Endothelial cell of umbilical vein (primary cell): Measurements from ENCODE around the gene GRK4. TPM values are rescaled to one million over a fixed set of nuclear protein-coding genes. Genes with fewer than 3 reads are reported as not detected.

Experiments
- BruUV-seq: library from RNA; stranded (reverse); fragments of 400-500 nt; replicated peaks from 2 replicates; lab custom pipeline; 2021; lab: Mats Ljungman, UMichigan
- CTCF ChIA-PET: fragments of 300-600, 350-600 bp; sonication (Branson Sonifier 250); formaldehyde crosslinking; loops from one replicate; lab custom pipeline; 2021; ENCODE audit warnings: antibody characterized with exemption, inconsistent platforms; lab: Charles Lee
- POLR2A ChIA-PET: fragments of 300-600, 350-600 bp; sonication (Branson Sonifier 250); formaldehyde crosslinking; loops from one replicate; lab custom pipeline; 2021; ENCODE audit warnings: antibody characterized with exemption, inconsistent platforms; lab: Charles Lee
- DNase-seq: peaks from one replicate; pipeline ENCODE4 v3.0.0-alpha.2; 2011; ENCODE audit warnings: low read depth, low spot score
- FAIRE-seq: peaks from 2 replicates; lab custom pipeline; 2011; peaks lifted over from hg19 to GRCh38; lab: Jason Lieb, UNC
- H2AFZ ChIP-seq: 2 replicates; pipeline ENCODE4 v1.6.0; 2012; ENCODE audit warnings: low read depth, low read length, control low read depth, inconsistent platforms
- H3K27ac ChIP-seq: 2 replicates; pipeline ENCODE4 v1.5.1; 2011; ENCODE audit warnings: low read depth, mild to moderate bottlenecking, control low read depth, low read length, moderate library complexity; ENCODE audit not compliant: insufficient read depth
- H3K27me3 ChIP-seq, 2 experiments: 2 replicates each; pipeline versions ENCODE4 v1.6.0 to v1.6.1; 2011; ENCODE audit warnings: low read length in 2 of 2, mixed read lengths in 1 of 2; ENCODE audit not compliant: control insufficient read depth in 2 of 2, insufficient read depth in 2 of 2
- H3K36me3 ChIP-seq, 2 experiments: 2 replicates in 1 of 2; 3 replicates in 1 of 2; pipeline ENCODE4 v1.5.1; 2011; ENCODE audit warnings: low read length in 2 of 2, mild to moderate bottlenecking in 1 of 2, moderate library complexity in 1 of 2; ENCODE audit not compliant: control insufficient read depth in 2 of 2, insufficient read depth in 2 of 2; ENCODE audit errors: extremely low read depth in 1 of 2
- H3K4me1 ChIP-seq: 3 replicates; pipeline ENCODE4 v1.5.1; 2011; ENCODE audit warnings: mild to moderate bottlenecking, low read length; ENCODE audit not compliant: control insufficient read depth, insufficient read depth; ENCODE audit errors: extremely low read depth
- H3K4me2 ChIP-seq: 2 replicates; pipeline ENCODE4 v1.6.1; 2011; ENCODE audit warnings: low read length, control low read depth, mixed read lengths; ENCODE audit not compliant: insufficient read depth
- H3K4me3 ChIP-seq, 3 experiments: fragments of 200-600 bp in 1 of 3; sonication (generic), shearing (Covaris generic) in 1 of 3; replicated peaks in 1 of 3; 2 replicates each; pipeline ENCODE4 v1.5.1; 2011 to 2016; ENCODE audit warnings: control low read depth in 3 of 3, low read length in 3 of 3, mild to moderate bottlenecking in 2 of 3, inconsistent platforms in 1 of 3, low read depth in 1 of 3, moderate library complexity in 1 of 3; ENCODE audit not compliant: insufficient read depth in 1 of 3
- H3K79me2 ChIP-seq: 2 replicates; pipeline ENCODE4 v1.6.0; 2012; ENCODE audit warnings: low read length, inconsistent platforms; ENCODE audit not compliant: control insufficient read depth, insufficient read depth
- H3K9ac ChIP-seq: replicated peaks from 2 replicates; pipeline ENCODE3; 2011; ENCODE audit warnings: low read length, control low read depth; ENCODE audit not compliant: insufficient read depth; ENCODE audit errors: extremely low read depth
- H3K9me1 ChIP-seq: replicated peaks from 3 replicates; pipeline ENCODE4 v1.6.0; 2011; ENCODE audit warnings: mild to moderate bottlenecking, low read length; ENCODE audit not compliant: control insufficient read depth, insufficient read depth; ENCODE audit errors: extremely low read depth
- H3K9me3 ChIP-seq: replicated peaks from 2 replicates; pipeline ENCODE4 v1.5.1; 2012; ENCODE audit warnings: low read length, inconsistent platforms; ENCODE audit not compliant: control insufficient read depth, insufficient read depth
- H4K20me1 ChIP-seq: replicated peaks from 2 replicates; pipeline ENCODE3; 2011; ENCODE audit warnings: mild to moderate bottlenecking, low read length; ENCODE audit not compliant: control insufficient read depth, insufficient read depth; ENCODE audit errors: extremely low read depth
- POLR2A ChIP-seq: IDR thresholded peaks from 2 replicates; pipeline ENCODE4 v1.6.1; 2012; ENCODE audit warnings: low read depth, mild to moderate bottlenecking, control low read depth, low read length
- POLR2AphosphoS5 ChIP-seq: IDR thresholded peaks from 2 replicates; pipeline ENCODE4 v1.6.1; 2012; ENCODE audit warnings: low read depth, mild to moderate bottlenecking, control low read depth, low read length, moderate library complexity; ENCODE audit not compliant: insufficient read depth
- dilution Hi-C: fragments of 300-500 bp; cut with MboI; formaldehyde crosslinking; loops from one replicate; pipeline ENCODE4 v1.15.0; 2019; ENCODE audit warnings: low sequenced_read_pairs; ENCODE audit not compliant: extremely low pct_ligation_motif_present
- intact Hi-C: fragments of 100-400 bp; cut with micrococcal nuclease; formaldehyde crosslinking; loops from one replicate; pipeline ENCODE4 v1.10.0; 2022
- polyA plus RNA-seq, 4 experiments: library from polyadenylated mRNA; depleted of rRNA in 3 of 4; stranded (reverse) in 3 of 4; unstranded in 1 of 4; fragments of >200 nt; gene quantifications; 2 replicates each; pipeline versions ENCODE4 v1.2.1 to v1.2.3, GENCODE V29; 2011 to 2012; ENCODE audit warnings: missing spikeins in 1 of 4
- total RNA-seq: library from RNA; stranded (reverse); gene quantifications from 2 replicates; pipeline ENCODE4 v1.2.3, GENCODE V29; 2021
- TF ChIP-seq, protein P1 (sequence below): IDR thresholded peaks from 2 replicates; pipeline ENCODE4 v1.6.1; 2011; ENCODE audit not compliant: insufficient read depth, insufficient read length
- TF ChIP-seq, protein P2 (sequence below), 2 donors: IDR thresholded peaks; 1 replicate in 1 of 2; 2 replicates in 1 of 2; pipeline ENCODE4 v1.5.1; 2011; ENCODE audit warnings: low read length in 2 of 2, mild to moderate bottlenecking in 2 of 2, moderate library complexity in 2 of 2, control low read depth in 1 of 2, inconsistent platforms in 1 of 2, low read depth in 1 of 2; ENCODE audit not compliant: insufficient read depth in 1 of 2; ENCODE audit errors: extremely low read depth in 1 of 2

The GRK4 gene
- total and polyA plus RNA-seq, 2 donors (not counting 3 experiments of a cell fraction or from before 2014, with no cell fraction given), result 3.1 to 6.3 TPM

DNA sequence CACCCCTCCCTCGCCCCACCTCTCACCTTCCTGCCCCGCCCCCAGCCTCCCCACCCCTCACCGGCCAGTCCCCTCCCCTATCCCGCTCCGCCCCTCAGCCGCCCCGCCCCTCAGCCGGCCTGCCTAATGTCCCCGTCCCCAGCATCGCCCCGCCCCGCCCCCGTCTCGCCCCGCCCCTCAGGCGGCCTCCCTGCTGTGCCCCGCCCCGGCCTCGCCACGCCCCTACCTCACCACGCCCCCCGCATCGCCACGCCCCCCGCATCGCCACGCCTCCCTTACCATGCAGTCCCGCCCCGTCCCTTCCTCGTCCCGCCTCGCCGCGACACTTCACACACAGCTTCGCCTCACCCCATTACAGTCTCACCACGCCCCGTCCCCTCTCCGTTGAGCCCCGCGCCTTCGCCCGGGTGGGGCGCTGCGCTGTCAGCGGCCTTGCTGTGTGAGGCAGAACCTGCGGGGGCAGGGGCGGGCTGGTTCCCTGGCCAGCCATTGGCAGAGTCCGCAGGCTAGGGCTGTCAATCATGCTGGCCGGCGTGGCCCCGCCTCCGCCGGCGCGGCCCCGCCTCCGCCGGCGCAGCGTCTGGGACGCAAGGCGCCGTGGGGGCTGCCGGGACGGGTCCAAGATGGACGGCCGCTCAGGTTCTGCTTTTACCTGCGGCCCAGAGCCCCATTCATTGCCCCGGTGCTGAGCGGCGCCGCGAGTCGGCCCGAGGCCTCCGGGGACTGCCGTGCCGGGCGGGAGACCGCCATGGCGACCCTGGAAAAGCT, 110.9 kb downstream of the GRK4 start, which contains the start of the genes HTT and HTT-AS:
TSS of gene HTT (plus strand) at position 604 of the 768 bp plus-strand sequence. CDS start at position 749, 145 bp downstream.
TSS of gene HTT-AS (minus strand) at position 461 of the 768 bp plus-strand sequence.
- no peaks in the 10 kb centered on the region for H3K9me3 ChIP-seq
- H4K20me1 ChIP-seq, result peaks cover 5% of the 10 kb centered on the region
- ChIA-PET CTCF (interaction anchor here (0.6 to 1.5 kb wide), 2 partner anchors 62 to 401 kb away, joined by 3 to 6 read pairs; no protein-coding TSS in a partner anchor), POLR2A (no interaction called here)
- no peaks in the 10 kb centered on the region for H3K36me3 ChIP-seq
- DNase-seq, result peak; percentile 97
- peak within 1 kb of the TSS; percentile 78 for H3K27ac ChIP-seq
- H3K4me3 ChIP-seq, result peak within 1 kb of the TSS; percentile 64 to 86 (median 79)
- peaks cover 31% of the 10 kb centered on the region for H3K79me2 ChIP-seq
- peak within 1 kb of the TSS; percentile 92 for H3K9ac ChIP-seq
- peak within 1 kb of the TSS; percentile 100 for H2AFZ ChIP-seq
- peak; percentile 83 for FAIRE-seq
- no peaks in the 10 kb centered on the region for H3K27me3 ChIP-seq
- intact Hi-C loops, result loop anchor here (5.0 kb wide), 1 partner anchor 218 kb away; the partner anchor contains the start of gene RGS12
- dilution Hi-C loops, result no loop called here
- H3K9me1 ChIP-seq, result no peaks in the 10 kb centered on the region
- peak within 1 kb of the TSS; percentile 100 for H3K4me2 ChIP-seq
- peaks cover 13% of the 10 kb centered on the region for H3K4me1 ChIP-seq
- no TSS peak for BruUV-seq
- TF ChIP-seq POLR2A, result peak; percentile 70
- TF ChIP-seq, protein P1, sequence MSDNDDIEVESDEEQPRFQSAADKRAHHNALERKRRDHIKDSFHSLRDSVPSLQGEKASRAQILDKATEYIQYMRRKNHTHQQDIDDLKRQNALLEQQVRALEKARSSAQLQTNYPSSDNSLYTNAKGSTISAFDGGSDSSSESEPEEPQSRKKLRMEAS, result no peak
- peak; percentile 77 for TF ChIP-seq POLR2AphosphoS5
- TF ChIP-seq, protein P2, sequence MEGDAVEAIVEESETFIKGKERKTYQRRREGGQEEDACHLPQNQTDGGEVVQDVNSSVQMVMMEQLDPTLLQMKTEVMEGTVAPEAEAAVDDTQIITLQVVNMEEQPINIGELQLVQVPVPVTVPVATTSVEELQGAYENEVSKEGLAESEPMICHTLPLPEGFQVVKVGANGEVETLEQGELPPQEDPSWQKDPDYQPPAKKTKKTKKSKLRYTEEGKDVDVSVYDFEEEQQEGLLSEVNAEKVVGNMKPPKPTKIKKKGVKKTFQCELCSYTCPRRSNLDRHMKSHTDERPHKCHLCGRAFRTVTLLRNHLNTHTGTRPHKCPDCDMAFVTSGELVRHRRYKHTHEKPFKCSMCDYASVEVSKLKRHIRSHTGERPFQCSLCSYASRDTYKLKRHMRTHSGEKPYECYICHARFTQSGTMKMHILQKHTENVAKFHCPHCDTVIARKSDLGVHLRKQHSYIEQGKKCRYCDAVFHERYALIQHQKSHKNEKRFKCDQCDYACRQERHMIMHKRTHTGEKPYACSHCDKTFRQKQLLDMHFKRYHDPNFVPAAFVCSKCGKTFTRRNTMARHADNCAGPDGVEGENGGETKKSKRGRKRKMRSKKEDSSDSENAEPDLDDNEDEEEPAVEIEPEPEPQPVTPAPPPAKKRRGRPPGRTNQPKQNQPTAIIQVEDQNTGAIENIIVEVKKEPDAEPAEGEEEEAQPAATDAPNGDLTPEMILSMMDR (IDR thresholded peaks at IDR 0.05; ENCODE audit: extremely low read depth in 1 of 2, insufficient read depth in 1 of 2, low read depth in 1 of 2, low read length in 2 of 2), result peak in 1 of 2 donors; percentile 13
